H1 (cell line): Measurements from ENCODE around the gene CTBP2. TPM values are rescaled to one million over a fixed set of nuclear protein-coding genes. Genes with fewer than 3 reads are reported as not detected.

Experiments
- CTCF ChIA-PET: fragments of 300-600 bp; sonication (Branson Sonifier 250); formaldehyde crosslinking; loops from one replicate; lab custom pipeline; 2021; ENCODE audit not compliant: partially characterized antibody; lab: Charles Lee
- POLR2A ChIA-PET: fragments of 300-600 bp; sonication (Branson Sonifier 250); formaldehyde crosslinking; loops from one replicate; lab custom pipeline; 2021; ENCODE audit warnings: inconsistent platforms; ENCODE audit not compliant: partially characterized antibody; lab: Charles Lee
- DNase-seq, 2 experiments: peaks; one replicate each; pipeline versions ENCODE4 v3.0.0 to v3.0.0-alpha.2; 2010 to 2022; ENCODE audit warnings: low spot score in 2 of 2, low read depth in 1 of 2, mixed read lengths in 1 of 2
- FAIRE-seq: peaks from 2 replicates; lab custom pipeline; 2011; peaks lifted over from hg19 to GRCh38; lab: Jason Lieb, UNC
- H2AFZ ChIP-seq: 2 replicates; pipeline ENCODE4 v1.8.1; 2012; ENCODE audit warnings: low read length, inconsistent platforms
- H2AK5ac ChIP-seq: 2 replicates; pipeline ENCODE4 v1.6.1; 2013; ENCODE audit warnings: low read depth, low read length
- H2BK120ac ChIP-seq: replicated peaks from 2 replicates; pipeline ENCODE3; 2013; ENCODE audit warnings: low read depth, low read length, inconsistent platforms
- H2BK12ac ChIP-seq: 2 replicates; pipeline ENCODE4 v1.6.1; 2013; ENCODE audit warnings: low read depth, low read length
- H2BK15ac ChIP-seq: 2 replicates; pipeline ENCODE4 v1.6.1; 2013; ENCODE audit warnings: low read length
- H2BK20ac ChIP-seq: 2 replicates; pipeline ENCODE4 v1.6.1; 2013; ENCODE audit warnings: low read length
- H2BK5ac ChIP-seq: 2 replicates; pipeline ENCODE4 v1.6.1; 2013; ENCODE audit warnings: low read depth, low read length
- H3K14ac ChIP-seq: 2 replicates; pipeline ENCODE4 v1.6.1; 2013; ENCODE audit warnings: inconsistent platforms; ENCODE audit not compliant: insufficient read length
- H3K18ac ChIP-seq: 2 replicates; pipeline ENCODE4 v1.6.1; 2013; ENCODE audit warnings: low read length; ENCODE audit errors: extremely low read depth
- H3K23ac ChIP-seq: 2 replicates; pipeline ENCODE4 v1.6.1; 2013; ENCODE audit warnings: inconsistent platforms; ENCODE audit not compliant: insufficient read length
- H3K23me2 ChIP-seq: 2 replicates; pipeline ENCODE4 v1.6.1; 2013; ENCODE audit warnings: low read depth, low read length
- H3K27ac ChIP-seq: 2 replicates; pipeline ENCODE4 v1.6.1; 2011; ENCODE audit warnings: low read depth, low read length, inconsistent platforms
- H3K27me3 ChIP-seq, 4 experiments: replicated peaks in 1 of 4; 1 replicate in 1 of 4; 2 replicates in 3 of 4; pipeline versions ENCODE4 v1.6.1 to v1.8.1; 2011 to 2013; ENCODE audit warnings: low read length in 3 of 4, mild to moderate bottlenecking in 3 of 4, inconsistent platforms in 2 of 4, mixed read lengths in 2 of 4, moderate library complexity in 1 of 4; ENCODE audit not compliant: control insufficient read depth in 3 of 4, insufficient read depth in 3 of 4; ENCODE audit errors: extremely low read depth in 1 of 4
- H3K36me3 ChIP-seq, 4 experiments: 2 replicates each; pipeline versions ENCODE4 v1.6.1 to v1.8.1; 2011 to 2013; ENCODE audit warnings: mild to moderate bottlenecking in 4 of 4, low read length in 3 of 4, moderate library complexity in 2 of 4, control low read depth in 1 of 4, inconsistent platforms in 1 of 4; ENCODE audit not compliant: insufficient read depth in 4 of 4, control insufficient read depth in 2 of 4
- H3K4ac ChIP-seq: replicated peaks from 2 replicates; pipeline ENCODE3; 2013; ENCODE audit warnings: low read length, low read depth, mixed read lengths, inconsistent platforms; ENCODE audit not compliant: insufficient read length
- H3K4me1 ChIP-seq, 4 experiments: replicated peaks in 1 of 4; 1 replicate in 1 of 4; 2 replicates in 3 of 4; pipeline versions ENCODE4 v1.6.1 to v1.8.1; 2011 to 2013; ENCODE audit warnings: low read length in 3 of 4, inconsistent platforms in 2 of 4, mixed read lengths in 1 of 4; ENCODE audit not compliant: insufficient read depth in 4 of 4, control insufficient read depth in 3 of 4
- H3K4me2 ChIP-seq, 2 experiments: 2 replicates each; pipeline versions ENCODE4 v1.6.1 to v1.8.1; 2011 to 2013; ENCODE audit warnings: low read depth in 2 of 2, low read length in 2 of 2, control low read depth in 1 of 2, inconsistent platforms in 1 of 2, mild to moderate bottlenecking in 1 of 2; ENCODE audit not compliant: insufficient read depth in 1 of 2
- H3K4me3 ChIP-seq, 4 experiments: fragments of 200-600, 300-600 bp in 1 of 4; sonication (generic), shearing (Covaris generic), sonication (Bioruptor Twin) in 1 of 4; 2 replicates each; pipeline versions ENCODE4 v1.5.1 to v1.8.1; 2011 to 2016; ENCODE audit warnings: low read length in 4 of 4, low read depth in 3 of 4, control low read depth in 2 of 4, inconsistent platforms in 2 of 4, mild to moderate bottlenecking in 2 of 4, mixed read lengths in 1 of 4, moderate library complexity in 1 of 4; ENCODE audit not compliant: insufficient read depth in 2 of 4; ENCODE audit errors: extremely low read depth in 1 of 4
- H3K56ac ChIP-seq: replicated peaks from 2 replicates; pipeline ENCODE3; 2013; ENCODE audit warnings: low read depth, mild to moderate bottlenecking, mixed read lengths, low read length, inconsistent platforms; ENCODE audit not compliant: insufficient read length
- H3K79me1 ChIP-seq: 2 replicates; pipeline ENCODE4 v1.6.1; 2013; ENCODE audit warnings: low read depth, low read length, control low read depth
- H3K79me2 ChIP-seq, 2 experiments: 2 replicates each; pipeline versions ENCODE4 v1.6.1 to v1.8.1; 2012 to 2013; ENCODE audit warnings: low read length in 2 of 2, mild to moderate bottlenecking in 2 of 2, inconsistent platforms in 1 of 2; ENCODE audit not compliant: insufficient read depth in 2 of 2, control insufficient read depth in 1 of 2
- H3K9ac ChIP-seq, 4 experiments: replicated peaks in 1 of 4; 1 replicate in 1 of 4; 2 replicates in 3 of 4; pipeline versions ENCODE4 v1.6.1 to v1.8.1; 2011 to 2013; ENCODE audit warnings: low read depth in 3 of 4, low read length in 3 of 4, control low read depth in 2 of 4, mild to moderate bottlenecking in 2 of 4, moderate library complexity in 2 of 4, inconsistent platforms in 1 of 4; ENCODE audit errors: extremely low read depth in 1 of 4
- H3K9me3 ChIP-seq, 2 experiments: 2 replicates each; pipeline versions ENCODE4 v1.6.1 to v1.8.1; 2012 to 2013; ENCODE audit warnings: mild to moderate bottlenecking in 2 of 2, moderate library complexity in 2 of 2, control low read depth in 1 of 2, inconsistent platforms in 1 of 2, low read depth in 1 of 2, low read length in 1 of 2, mixed read lengths in 1 of 2; ENCODE audit not compliant: insufficient read depth in 2 of 2
- H4K20me1 ChIP-seq, 2 experiments: replicated peaks in 1 of 2; 2 replicates each; pipeline versions ENCODE3 to v1.8.1; 2011 to 2013; ENCODE audit warnings: inconsistent platforms in 2 of 2, low read length in 2 of 2, mild to moderate bottlenecking in 1 of 2; ENCODE audit not compliant: insufficient read depth in 2 of 2, control insufficient read depth in 1 of 2
- H4K5ac ChIP-seq: 2 replicates; pipeline ENCODE4 v1.6.1; 2013; ENCODE audit warnings: low read length, low read depth, mixed read lengths, inconsistent platforms; ENCODE audit not compliant: insufficient read length
- H4K8ac ChIP-seq: 2 replicates; pipeline ENCODE4 v1.8.0; 2013; ENCODE audit warnings: mild to moderate bottlenecking, moderate library complexity, low read length, inconsistent platforms; ENCODE audit not compliant: insufficient read depth; ENCODE audit errors: extremely low read depth
- H4K91ac ChIP-seq: replicated peaks from 2 replicates; pipeline ENCODE3; 2013; ENCODE audit warnings: low read length, mixed read lengths, inconsistent platforms; ENCODE audit not compliant: insufficient read length
- ATF2 ChIP-seq: IDR thresholded peaks from 2 replicates; pipeline ENCODE4 v1.6.1; 2012; ENCODE audit warnings: low read length, inconsistent platforms
- RFX5 ChIP-seq: IDR thresholded peaks from 2 replicates; pipeline ENCODE4 v1.6.1; 2011; ENCODE audit warnings: low read depth, low read length, improper control_type of control experiment, borderline replicate concordance
- TEAD4 ChIP-seq: IDR thresholded peaks from 2 replicates; pipeline ENCODE4 v1.6.1; 2012; ENCODE audit warnings: low read depth, low read length, inconsistent platforms, mixed read lengths
- WGBS, 2 experiments: shearing (Covaris generic) in 1 of 2; methylation state at CpG; one replicate each; pipeline versions ENCODE4 v1.1.6 to v1.1.7; 2013 to 2015; ENCODE audit warnings: low lambda C conversion rate in 2 of 2, mixed read lengths in 2 of 2, inconsistent platforms in 1 of 2, low coverage in 1 of 2, missing lambda C conversion rate in 1 of 2; ENCODE audit not compliant: insufficient replicate concordance in 2 of 2, insufficient coverage in 1 of 2, insufficient read length in 1 of 2; ENCODE audit errors: extremely low coverage in 1 of 2, missing lambda C conversion rate in 1 of 2; 5-methylcytosine and 5-hydroxymethylcytosine counted together
- polyA plus RNA-seq, 7 experiments: library from polyadenylated mRNA; depleted of rRNA in 3 of 7; stranded (reverse) in 5 of 7; unstranded in 2 of 7; fragments of >200 nt in 5 of 7; fragments of 200-250 nt in 2 of 7; gene quantifications; 1 replicate in 5 of 7; 2 replicates in 1 of 7; 4 replicates in 1 of 7; pipeline versions ENCODE4 v1.2.1 to v1.2.3, GENCODE V29; 2011 to 2013; ENCODE audit warnings: missing spikeins in 2 of 7, mixed read lengths in 2 of 7
- total RNA-seq: library from RNA; stranded (reverse); fragmentation: NEBNext Ultra II Directional; extraction: Animal tissue kit (Norgen Biotek cat#: 25700); gene quantifications from 2 replicates; pipeline ENCODE4 v1.2.1, GENCODE V29; 2021

Gene CTBP2
- total and polyA plus RNA-seq, 2 of the 8 experiments (the other 6 are each of a cell fraction or from before 2014, with no cell fraction given): 208 to 221 TPM

GRCh38 chr10:125081931-125082330 lies 78.4 kb downstream of the CTBP2 start:
- H3K27ac ChIP-seq: no peak overlapping the region
- peaks cover 32% of the 10 kb centered on the region for H3K79me1 ChIP-seq
- no peak overlapping the region for H3K23ac ChIP-seq
- no peak overlapping the region for H2BK120ac ChIP-seq
- no peak overlapping the region for H2AK5ac ChIP-seq
- POLR2A ChIA-PET: interaction anchor here (1.2 kb wide), 1 partner anchor 21 kb away, joined by 3 read pairs; no protein-coding TSS in a partner anchor
- CTCF ChIA-PET: interaction anchor here (3.6 kb wide), 1 partner anchor 20 kb away, joined by 14 read pairs; no protein-coding TSS in a partner anchor
- no peak overlapping the region for H2BK20ac ChIP-seq
- H3K4me2 ChIP-seq: no peak overlapping the region
- DNase-seq (no peak), FAIRE-seq (no peak)
- no peak overlapping the region; a peak in 1 of 7 replicates for H3K9ac ChIP-seq
- no peaks in the 10 kb centered on the region for H3K9me3 ChIP-seq
- H3K4me3 ChIP-seq: no peak overlapping the region
- peaks cover 20 to 98% of the 10 kb centered on the region in 2 experiments for H3K79me2 ChIP-seq
- peaks cover 52 to 57% of the 10 kb centered on the region in 2 experiments for H4K20me1 ChIP-seq
- no peak overlapping the region for H3K4ac ChIP-seq
- H4K5ac ChIP-seq: no peak overlapping the region
- H3K18ac ChIP-seq: no peak overlapping the region
- H3K36me3 ChIP-seq: peaks cover 0 to 38% (median 7%) of the 10 kb centered on the region in 4 experiments; a peak in 4 of 8 replicates
- H2BK15ac ChIP-seq: no peak overlapping the region
- no peak overlapping the region for H4K91ac ChIP-seq
- H3K14ac ChIP-seq: no peak overlapping the region
- H2AFZ ChIP-seq: no peak overlapping the region
- no peaks in the 10 kb centered on the region for H3K27me3 ChIP-seq
- no peaks in the 10 kb centered on the region for H3K23me2 ChIP-seq
- WGBS, 2 experiments: 87% methylated on average over 10 of the region's 10 CpGs; no CpG with 5 or more reads in 1 of the 2 experiments
- peaks cover 1 to 10% (median 5%) of the 10 kb centered on the region in 4 experiments; a peak in 5 of 7 replicates for H3K4me1 ChIP-seq
- 0 out of 2 replicates have a peak overlapping the region, but pooled peaks have one; percentile 28 for H4K8ac ChIP-seq
- H2BK5ac ChIP-seq: no peak overlapping the region
- no peak overlapping the region for H2BK12ac ChIP-seq
- TF ChIP-seq RFX5: no peak
- TF ChIP-seq TEAD4: no peak
- no peak for TF ChIP-seq ATF2
- H3K56ac ChIP-seq: no peak overlapping the region
